IMR-90 (cell line): ENCODE data around the gene RALGAPA1. TPM values are rescaled to one million over a fixed set of nuclear protein-coding genes. Genes with fewer than 3 reads are reported as not detected.

Experiments used
- ATAC-seq: fragments of 200-7000 bp; cut with Tn5 transposase; 2 replicates; pipeline ENCODE4 v1.9.1; 2020; ENCODE audit warnings: low read depth, mild to moderate bottlenecking, moderate library complexity
- BruUV-seq: library from RNA; stranded (reverse); fragments of 400-500 nt; replicated peaks from 2 replicates; lab custom pipeline; 2021; lab: Mats Ljungman, UMichigan
- CTCF ChIA-PET: fragments of 300-600 bp; formaldehyde crosslinking; extraction: SDS; loops from one replicate; lab custom pipeline; 2021; ENCODE audit warnings: antibody characterized with exemption; lab: Yijun Ruan, JAX
- POLR2A ChIA-PET: fragments of 300-600 bp; sonication (Branson Sonifier 250); formaldehyde crosslinking; loops from one replicate; lab custom pipeline; 2022; ENCODE audit warnings: antibody characterized with exemption; ENCODE audit not compliant: unreplicated experiment; lab: Charles Lee
- DNase-seq: peaks from one replicate; pipeline ENCODE4 v3.0.0; 2013
- H2AFZ ChIP-seq: replicated peaks from 2 replicates; pipeline ENCODE3; 2013; ENCODE audit warnings: low read length, mild to moderate bottlenecking; ENCODE audit not compliant: poor library complexity
- H2AK5ac ChIP-seq: 2 replicates; pipeline ENCODE4 v1.6.1; 2013; ENCODE audit warnings: low read depth, low read length, inconsistent platforms
- H2AK9ac ChIP-seq: replicated peaks from 2 replicates; pipeline ENCODE3; 2013; ENCODE audit warnings: mild to moderate bottlenecking, low read depth, low read length, moderate library complexity; ENCODE audit not compliant: poor library complexity
- H2BK120ac ChIP-seq: 2 replicates; pipeline ENCODE4 v1.6.1; 2013; ENCODE audit warnings: low read depth, low read length, inconsistent platforms
- H2BK15ac ChIP-seq: 3 replicates; pipeline ENCODE4 v1.6.1; 2013; ENCODE audit warnings: low read depth, low read length, inconsistent platforms
- H2BK20ac ChIP-seq: 2 replicates; pipeline ENCODE4 v1.6.1; 2013; ENCODE audit warnings: low read depth, mild to moderate bottlenecking, inconsistent platforms, low read length, moderate library complexity
- H2BK5ac ChIP-seq: 2 replicates; pipeline ENCODE4 v1.6.1; 2013; ENCODE audit warnings: mild to moderate bottlenecking, low read depth, low read length, inconsistent platforms; ENCODE audit not compliant: poor library complexity, severe bottlenecking
- H3K14ac ChIP-seq: replicated peaks from 2 replicates; pipeline ENCODE4 v1.6.1; 2013; ENCODE audit warnings: low read depth, low read length, inconsistent platforms
- H3K18ac ChIP-seq: 2 replicates; pipeline ENCODE4 v1.6.1; 2013; ENCODE audit warnings: low read depth, low read length, control low read depth
- H3K23ac ChIP-seq: 2 replicates; pipeline ENCODE4 v1.6.1; 2013; ENCODE audit warnings: low read depth, low read length, inconsistent platforms
- H3K27ac ChIP-seq: 2 replicates; pipeline ENCODE4 v1.5.1; 2013; ENCODE audit warnings: mild to moderate bottlenecking, control low read depth, low read length; ENCODE audit not compliant: insufficient read depth
- H3K27me3 ChIP-seq: 2 replicates; pipeline ENCODE4 v1.6.1; 2013; ENCODE audit warnings: low read length; ENCODE audit not compliant: control insufficient read depth, insufficient read depth
- H3K36me3 ChIP-seq: 2 replicates; pipeline ENCODE4 v1.6.1; 2013; ENCODE audit warnings: low read length, mixed read lengths; ENCODE audit not compliant: control insufficient read depth, insufficient read depth
- H3K4ac ChIP-seq: 2 replicates; pipeline ENCODE4 v1.6.1; 2013; ENCODE audit warnings: low read depth, low read length, inconsistent platforms
- H3K4me1 ChIP-seq: 2 replicates; pipeline ENCODE4 v1.6.1; 2013; ENCODE audit warnings: low read length, mixed read lengths; ENCODE audit not compliant: control insufficient read depth, insufficient read depth
- H3K4me2 ChIP-seq: 2 replicates; pipeline ENCODE4 v1.6.1; 2013; ENCODE audit warnings: low read depth, mild to moderate bottlenecking, control low read depth, low read length, moderate library complexity
- H3K4me3 ChIP-seq: 2 replicates; pipeline ENCODE4 v1.5.1; 2013; ENCODE audit warnings: low read depth, mild to moderate bottlenecking, control low read depth, low read length, moderate library complexity; ENCODE audit not compliant: insufficient read depth
- H3K56ac ChIP-seq: 2 replicates; pipeline ENCODE4 v1.6.1; 2013; ENCODE audit warnings: low read length, inconsistent platforms; ENCODE audit not compliant: insufficient read depth; ENCODE audit errors: extremely low read depth
- H3K79me1 ChIP-seq, 2 experiments: 2 replicates each; pipeline ENCODE4 v1.6.1; 2013; ENCODE audit warnings: low read length in 2 of 2, inconsistent platforms in 1 of 2, low read depth in 1 of 2
- H3K9ac ChIP-seq: 2 replicates; pipeline ENCODE4 v1.6.1; 2013; ENCODE audit warnings: low read depth, low read length, control low read depth
- H3K9me1 ChIP-seq: 2 replicates; pipeline ENCODE4 v1.6.1; 2013; ENCODE audit warnings: low read length, inconsistent platforms; ENCODE audit not compliant: insufficient read depth
- H3K9me3 ChIP-seq: 2 replicates; pipeline ENCODE4 v1.6.1; 2013; ENCODE audit warnings: low read length; ENCODE audit not compliant: control insufficient read depth, insufficient read depth
- H4K20me1 ChIP-seq: 2 replicates; pipeline ENCODE4 v1.6.1; 2013; ENCODE audit warnings: low read length, inconsistent platforms; ENCODE audit not compliant: insufficient read depth
- H4K5ac ChIP-seq: 2 replicates; pipeline ENCODE4 v1.6.1; 2013; ENCODE audit warnings: mild to moderate bottlenecking, low read depth, low read length, control low read depth
- H4K8ac ChIP-seq, 2 experiments: 2 replicates each; pipeline ENCODE4 v1.6.1; 2013; ENCODE audit warnings: low read depth in 2 of 2, low read length in 2 of 2, control low read depth in 1 of 2, inconsistent platforms in 1 of 2
- H4K91ac ChIP-seq: 2 replicates; pipeline ENCODE4 v1.6.1; 2013; ENCODE audit warnings: low read depth, low read length, inconsistent platforms; ENCODE audit not compliant: insufficient read depth
- BHLHE40 ChIP-seq: fragments of 150-350 bp; IDR thresholded peaks from 2 replicates; pipeline ENCODE4 v1.6.1; 2016; ENCODE audit warnings: mild to moderate bottlenecking, low read depth, low read length
- CEBPB ChIP-seq: IDR thresholded peaks from 2 replicates; pipeline ENCODE4 v1.6.1; 2012; ENCODE audit warnings: low read depth, low read length, improper control_type of control experiment
- CHD1 ChIP-seq: IDR thresholded peaks from 2 replicates; pipeline ENCODE4 v1.6.1; 2012; ENCODE audit warnings: low read depth, low read length, improper control_type of control experiment
- ELK1 ChIP-seq: fragments of 150-350 bp; IDR thresholded peaks from 2 replicates; pipeline ENCODE4 v1.6.1; 2016; ENCODE audit warnings: low read depth, mild to moderate bottlenecking, low read length, moderate library complexity, borderline replicate concordance
- FOS ChIP-seq: fragments of 150-350 bp; IDR thresholded peaks from 2 replicates; pipeline ENCODE4 v1.6.1; 2016; ENCODE audit warnings: low read depth, low read length
- MAFK ChIP-seq: IDR thresholded peaks from 2 replicates; pipeline ENCODE4 v1.6.1; 2012; ENCODE audit warnings: low read depth, low read length, improper control_type of control experiment
- MAZ ChIP-seq: IDR thresholded peaks from 2 replicates; pipeline ENCODE4 v1.6.1; 2012; ENCODE audit warnings: low read depth, mild to moderate bottlenecking, low read length, improper control_type of control experiment, moderate library complexity, borderline replicate concordance
- MXI1 ChIP-seq: IDR thresholded peaks from 2 replicates; pipeline ENCODE4 v1.6.1; 2012; ENCODE audit warnings: low read depth, mild to moderate bottlenecking, low read length, moderate library complexity, borderline replicate concordance
- NFE2L2 ChIP-seq: fragments of 150-350 bp; IDR thresholded peaks from 2 replicates; pipeline ENCODE4 v1.6.1; 2016; ENCODE audit warnings: low read depth, mild to moderate bottlenecking, low read length
- POLR2A ChIP-seq: IDR thresholded peaks from 2 replicates; pipeline ENCODE4 v1.6.1; 2012; ENCODE audit warnings: mild to moderate bottlenecking, low read depth, low read length
- RAD21 ChIP-seq: IDR thresholded peaks from 2 replicates; pipeline ENCODE4 v1.6.1; 2012; ENCODE audit warnings: low read length, improper control_type of control experiment
- RCOR1 ChIP-seq: IDR thresholded peaks from 2 replicates; pipeline ENCODE4 v1.6.1; 2012; ENCODE audit warnings: mild to moderate bottlenecking, low read length, improper control_type of control experiment; ENCODE audit not compliant: insufficient replicate concordance
- RFX5 ChIP-seq: IDR thresholded peaks from 2 replicates; pipeline ENCODE4 v1.8.0; 2012; ENCODE audit warnings: low read depth, mild to moderate bottlenecking, low read length, moderate library complexity
- SMC3 ChIP-seq: fragments of 150-350 bp; IDR thresholded peaks from 2 replicates; pipeline ENCODE4 v1.6.1; 2016; ENCODE audit warnings: low read depth, mild to moderate bottlenecking, antibody characterized with exemption, low read length, moderate library complexity
- WGBS, 2 experiments: methylation state at CpG; one replicate each; pipeline versions ENCODE4 v1.1.5 to v1.1.7; 2013; ENCODE audit warnings: missing lambda C conversion rate in 2 of 2; ENCODE audit not compliant: insufficient read length in 1 of 2; ENCODE audit errors: extremely low coverage in 2 of 2; 5-methylcytosine and 5-hydroxymethylcytosine counted together
- dilution Hi-C: fragments of 300-500 bp; cut with HindIII; formaldehyde crosslinking; loops from one replicate; pipeline ENCODE4 v1.14.3; 2018; ENCODE audit warnings: low sequenced_read_pairs; ENCODE audit not compliant: unreplicated experiment
- in situ Hi-C: fragments of 300-500 bp; cut with MboI; formaldehyde crosslinking; loops from 3 replicates; pipeline ENCODE4 v1.14.3; 2019; ENCODE audit warnings: low sequenced_read_pairs, inconsistent platforms, mixed read lengths
- intact Hi-C: fragments of 100-400 bp; cut with micrococcal nuclease; formaldehyde crosslinking; loops from 2 replicates; pipeline ENCODE4 v1.10.0; 2022
- polyA plus RNA-seq, 3 experiments: library from polyadenylated mRNA; depleted of rRNA; stranded (reverse); fragments of >200 nt; gene quantifications; 2 replicates each; pipeline ENCODE4 v1.2.3, GENCODE V29; 2012; ENCODE audit warnings: low replicate concordance in 1 of 3
- total RNA-seq: library from RNA; depleted of rRNA; stranded (reverse); fragments of >200 nt; gene quantifications from 2 replicates; pipeline ENCODE4 v1.2.3, GENCODE V29; 2012
- TF ChIP-seq, protein P1 (sequence below): fragments of 150-350 bp; IDR thresholded peaks from 2 replicates; pipeline ENCODE4 v1.6.1; 2017; ENCODE audit warnings: mild to moderate bottlenecking, antibody characterized with exemption, low read length, low read depth
- TF ChIP-seq, protein P2 (sequence below): conservative IDR thresholded peaks from 2 replicates; pipeline ENCODE4 v1.5.1; 2012; ENCODE audit warnings: mild to moderate bottlenecking, low read depth, low read length, improper control_type of control experiment

RALGAPA1 gene
- total and polyA plus RNA-seq, 2 of the 4 experiments (the other 2 are of a cell fraction): 5.1 to 25.6 TPM

DNA sequence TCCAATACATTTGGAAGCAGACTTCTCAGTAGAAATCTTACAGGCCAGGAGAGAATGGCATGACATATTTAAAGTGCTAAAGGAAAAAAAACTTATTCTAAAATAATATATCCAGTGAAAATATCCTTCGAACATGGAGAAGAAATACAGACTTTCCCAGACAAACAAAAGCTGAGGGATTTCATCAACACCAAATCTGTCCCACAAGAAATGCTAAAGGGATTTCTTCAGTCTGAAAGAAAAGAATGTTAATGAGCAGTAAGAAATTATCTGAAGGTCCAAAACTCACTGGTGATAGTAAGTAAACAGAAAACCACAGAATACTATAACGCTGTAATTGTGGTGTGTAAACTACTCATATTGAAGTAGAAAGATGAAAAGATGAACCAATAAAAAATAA, 171.2 kb downstream of the RALGAPA1 start:
- Histone ChIP-seq H3K4me1 (no peaks in the 10 kb centered on the region), H3K79me1 (no peaks in the 10 kb centered on the region), H4K20me1 (no peaks in the 10 kb centered on the region), H3K27ac (no peak overlapping the region), H3K23ac (no peak overlapping the region), H4K91ac (no peak overlapping the region), H3K18ac (no peak overlapping the region), H2BK20ac (no peak overlapping the region), H2AFZ (no peak overlapping the region), H3K4me3 (no peak overlapping the region), H3K4ac (no peak overlapping the region), H2BK120ac (no peak overlapping the region), H3K9me3 (no peaks in the 10 kb centered on the region), H3K9ac (no peak overlapping the region), H3K9me1 (no peaks in the 10 kb centered on the region), H3K4me2 (no peak overlapping the region), H3K27me3 (no peaks in the 10 kb centered on the region), H3K14ac (no peak overlapping the region), H3K36me3 (0 out of 2 replicates have a peak, but pooled peaks cover 3% of the 10 kb centered on the region), H2BK5ac (no peak overlapping the region), H2BK15ac (no peak overlapping the region), H4K5ac (no peak overlapping the region), H2AK9ac (no peak overlapping the region), H2AK5ac (no peak overlapping the region), H4K8ac (no peak overlapping the region), H3K56ac (no peak overlapping the region)
- CTCF ChIA-PET: interaction anchor here (0.7 kb wide), 1 partner anchor 9 kb away, joined by 3 read pairs; no protein-coding TSS in a partner anchor
- no CpG with 5 or more reads among the region's 2 CpGs for WGBS, 2 experiments
- no TSS peak for BruUV-seq
- TF ChIP-seq RAD21 (no peak), ELK1 (no peak), BHLHE40 (no peak), MXI1 (no peak), NFE2L2 (no peak), RCOR1 (no peak), MAFK (no peak), CEBPB (no peak), RFX5 (no peak), SMC3 (no peak), POLR2A (no peak), MAZ (no peak), CHD1 (no peak), FOS (no peak)
- TF ChIP-seq, protein P1, sequence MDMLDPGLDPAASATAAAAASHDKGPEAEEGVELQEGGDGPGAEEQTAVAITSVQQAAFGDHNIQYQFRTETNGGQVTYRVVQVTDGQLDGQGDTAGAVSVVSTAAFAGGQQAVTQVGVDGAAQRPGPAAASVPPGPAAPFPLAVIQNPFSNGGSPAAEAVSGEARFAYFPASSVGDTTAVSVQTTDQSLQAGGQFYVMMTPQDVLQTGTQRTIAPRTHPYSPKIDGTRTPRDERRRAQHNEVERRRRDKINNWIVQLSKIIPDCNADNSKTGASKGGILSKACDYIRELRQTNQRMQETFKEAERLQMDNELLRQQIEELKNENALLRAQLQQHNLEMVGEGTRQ: no peak
- TF ChIP-seq, protein P2, sequence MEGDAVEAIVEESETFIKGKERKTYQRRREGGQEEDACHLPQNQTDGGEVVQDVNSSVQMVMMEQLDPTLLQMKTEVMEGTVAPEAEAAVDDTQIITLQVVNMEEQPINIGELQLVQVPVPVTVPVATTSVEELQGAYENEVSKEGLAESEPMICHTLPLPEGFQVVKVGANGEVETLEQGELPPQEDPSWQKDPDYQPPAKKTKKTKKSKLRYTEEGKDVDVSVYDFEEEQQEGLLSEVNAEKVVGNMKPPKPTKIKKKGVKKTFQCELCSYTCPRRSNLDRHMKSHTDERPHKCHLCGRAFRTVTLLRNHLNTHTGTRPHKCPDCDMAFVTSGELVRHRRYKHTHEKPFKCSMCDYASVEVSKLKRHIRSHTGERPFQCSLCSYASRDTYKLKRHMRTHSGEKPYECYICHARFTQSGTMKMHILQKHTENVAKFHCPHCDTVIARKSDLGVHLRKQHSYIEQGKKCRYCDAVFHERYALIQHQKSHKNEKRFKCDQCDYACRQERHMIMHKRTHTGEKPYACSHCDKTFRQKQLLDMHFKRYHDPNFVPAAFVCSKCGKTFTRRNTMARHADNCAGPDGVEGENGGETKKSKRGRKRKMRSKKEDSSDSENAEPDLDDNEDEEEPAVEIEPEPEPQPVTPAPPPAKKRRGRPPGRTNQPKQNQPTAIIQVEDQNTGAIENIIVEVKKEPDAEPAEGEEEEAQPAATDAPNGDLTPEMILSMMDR: no peak
- no peak for DNase-seq
- in situ Hi-C loops: no loop called here
- POLR2A ChIA-PET: no interaction called here
- dilution Hi-C loops: no loop called here
- no peak for ATAC-seq
- intact Hi-C loops: no loop called here
